Activated T-cell treated with anti-CD3 and anti-CD28 coated beads, Interleukin-2, amount 50 U/mL, for 48 hours (primary cell): Measurements from ENCODE around the gene VRK2.
A peak's percentile ranks its signal among the peaks of the same experiment; 100 is the strongest.

Experiments
- DNase-seq, 2 experiments: peaks; one replicate each; pipeline ENCODE4 v3.0.0-alpha.2; 2020

Gene VRK2

DNA sequence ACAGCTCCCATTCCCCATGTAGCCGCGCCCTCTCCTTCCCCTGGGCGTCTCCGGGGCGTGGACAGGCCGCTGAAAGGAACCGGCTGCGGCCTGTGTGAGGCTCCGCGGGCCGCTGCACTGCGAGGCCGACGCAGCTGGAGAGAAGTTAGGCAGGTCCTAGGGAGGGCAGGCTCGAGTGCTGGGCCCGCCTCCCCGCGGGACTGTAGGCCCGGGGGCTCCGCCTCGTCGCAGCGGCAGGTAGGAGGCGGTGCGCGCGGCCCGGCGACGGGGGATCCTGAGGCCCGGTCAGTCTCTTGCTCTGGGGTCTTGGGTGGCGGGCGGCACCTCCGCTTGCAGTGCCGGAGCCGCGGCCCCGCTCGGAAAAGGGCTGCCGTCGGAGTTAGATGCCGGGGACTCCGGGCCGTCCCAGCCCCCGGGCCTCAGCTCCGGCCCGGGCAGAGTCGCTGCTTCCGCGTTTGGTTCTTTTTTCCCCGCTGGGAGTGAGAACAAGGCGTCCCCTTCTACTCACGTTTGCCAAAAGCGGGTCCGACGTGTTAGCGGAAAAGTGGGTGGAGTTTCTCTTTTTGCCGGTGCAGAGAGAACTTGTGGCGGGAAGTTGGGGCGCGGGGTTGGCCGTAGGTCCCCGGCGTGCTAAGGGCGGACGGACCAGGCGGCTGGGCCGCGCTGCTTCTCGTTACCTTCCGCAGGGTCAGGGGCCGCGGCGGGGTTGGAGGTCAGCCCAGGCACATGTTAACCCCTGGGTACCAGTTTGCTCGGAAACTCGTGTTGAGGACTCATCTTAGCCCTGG, at the start of gene VRK2:
Gene VRK2, plus strand, starts transcription at position 222 of the 788 bp plus-strand sequence. CDS start 2,026 bp downstream, outside the sequence.
- DNase-seq: peak; percentile 85 to 89

DNA sequence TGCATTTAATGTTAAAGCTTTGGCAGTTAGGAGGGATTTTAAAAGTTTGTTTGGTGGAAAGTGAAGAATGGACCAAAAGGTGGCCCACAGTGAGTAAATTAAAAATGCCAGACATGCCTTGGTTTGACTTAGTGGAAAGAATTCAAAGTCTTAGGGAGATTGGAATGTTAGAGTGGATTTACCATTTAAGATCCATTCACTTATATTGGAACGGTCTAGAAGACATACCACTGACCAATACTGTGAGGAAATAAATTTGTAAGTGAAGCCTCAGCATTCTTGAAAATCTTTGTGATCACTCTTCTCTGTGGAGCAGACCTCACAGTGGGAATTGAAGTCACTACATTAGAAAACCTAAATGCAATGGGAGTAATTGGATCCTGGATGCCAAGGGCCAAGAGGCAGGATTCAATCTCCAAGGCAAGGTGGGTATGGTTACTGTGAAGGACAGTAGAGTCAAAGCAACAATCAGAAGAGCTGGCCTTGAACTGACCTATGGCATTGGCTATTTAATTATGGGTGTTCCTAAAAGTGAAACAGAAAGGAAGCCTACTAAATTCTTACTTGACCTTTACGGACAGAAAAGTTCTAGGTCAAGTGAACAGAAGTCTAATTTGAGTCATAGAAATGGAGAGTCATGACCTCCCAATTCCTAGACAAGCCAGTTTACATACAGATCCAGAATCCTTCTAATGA, 40.2 kb upstream of the VRK2 start:
- DNase-seq: no peak

DNA sequence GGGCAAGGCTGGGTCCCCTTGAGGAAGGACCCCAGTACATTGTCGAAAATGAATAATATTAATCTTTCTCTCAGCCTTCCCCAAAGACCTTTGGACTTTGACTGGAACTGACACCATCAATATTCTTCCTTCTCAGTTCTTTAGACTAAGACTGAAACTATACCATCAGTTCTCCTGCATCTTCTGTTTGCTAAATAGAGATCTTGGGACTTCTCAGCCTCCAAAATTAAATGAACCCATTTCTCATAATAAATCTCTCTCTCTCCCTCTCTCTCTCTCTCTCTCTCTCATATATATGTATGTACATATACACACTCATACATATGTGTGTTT, 39.7 kb upstream of the VRK2 start:
- DNase-seq: no peak

DNA sequence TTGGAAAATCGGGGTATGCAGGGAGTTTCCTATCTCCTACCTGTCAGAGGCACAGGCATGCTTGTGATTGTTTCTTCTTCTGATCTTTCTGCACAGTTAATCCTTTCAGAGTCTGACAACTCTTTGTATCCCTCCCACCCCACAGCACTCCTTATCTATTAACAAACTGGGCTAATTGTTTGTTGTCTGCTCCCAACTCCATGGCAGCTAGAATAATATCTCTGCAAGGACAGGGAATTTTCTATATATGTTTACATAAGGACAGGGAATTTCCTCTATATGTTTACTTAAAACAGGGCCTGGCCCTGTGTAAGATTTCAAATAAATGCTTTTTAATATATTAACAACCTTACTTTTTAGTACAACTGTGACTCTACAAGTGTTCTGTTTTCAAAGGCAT, 36.0 kb upstream of the VRK2 start:
- DNase-seq: no peak

DNA sequence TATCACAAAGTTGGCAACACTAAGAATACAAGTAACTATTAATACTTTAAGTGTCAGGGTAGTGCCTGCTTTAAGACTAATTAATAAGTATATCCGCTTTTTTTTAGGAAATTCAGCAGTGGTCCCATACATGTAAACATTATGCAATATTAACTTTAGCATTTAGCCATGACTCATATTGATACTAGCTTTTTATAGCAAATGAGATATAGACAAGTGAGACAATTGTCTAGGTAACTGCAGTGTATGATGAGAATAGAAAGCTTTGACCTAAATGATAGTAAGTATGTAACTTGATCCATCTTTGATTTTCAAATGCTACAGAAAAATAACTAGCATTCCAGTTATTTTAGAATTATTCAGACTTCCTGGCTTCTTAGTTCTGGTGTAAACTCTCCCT, 27.4 kb upstream of the VRK2 start:
- no peak for DNase-seq

DNA sequence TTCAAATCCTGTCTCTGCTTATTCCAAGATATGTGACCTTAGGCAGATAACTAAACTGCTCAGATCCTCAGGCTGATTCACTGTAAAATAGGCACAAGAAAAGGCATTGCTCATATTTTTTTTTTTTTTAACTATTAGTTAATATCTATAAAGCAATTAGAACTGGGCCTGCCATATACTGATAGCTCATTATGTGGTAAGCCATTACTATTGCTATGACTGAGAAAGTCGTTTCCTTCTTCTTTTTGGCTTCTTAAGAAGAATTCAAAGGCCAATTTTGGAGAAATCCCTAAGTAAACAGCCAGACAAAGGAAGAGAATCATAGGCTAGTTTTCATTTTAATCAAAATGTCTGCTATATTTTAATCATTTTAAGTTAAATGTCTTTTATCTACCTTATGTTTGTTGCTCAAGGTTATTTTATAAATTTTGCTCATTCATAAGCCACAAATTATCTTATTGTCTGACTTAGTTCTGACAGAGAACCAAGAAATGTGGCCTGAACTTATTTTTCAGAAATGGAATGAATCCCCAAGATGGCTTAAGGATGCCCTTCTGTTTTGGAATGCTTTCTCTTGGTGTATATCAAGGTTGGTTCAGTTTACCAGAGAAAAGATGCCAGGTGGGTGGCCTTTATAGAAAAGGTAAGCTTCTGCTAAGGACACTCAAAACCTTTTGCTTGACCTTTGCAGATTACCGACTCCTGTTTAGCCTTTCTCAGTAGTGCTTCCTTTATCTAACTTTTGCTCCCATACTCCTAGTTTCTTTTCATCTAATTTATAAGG, 21.3 kb upstream of the VRK2 start:
- no peak for DNase-seq

DNA sequence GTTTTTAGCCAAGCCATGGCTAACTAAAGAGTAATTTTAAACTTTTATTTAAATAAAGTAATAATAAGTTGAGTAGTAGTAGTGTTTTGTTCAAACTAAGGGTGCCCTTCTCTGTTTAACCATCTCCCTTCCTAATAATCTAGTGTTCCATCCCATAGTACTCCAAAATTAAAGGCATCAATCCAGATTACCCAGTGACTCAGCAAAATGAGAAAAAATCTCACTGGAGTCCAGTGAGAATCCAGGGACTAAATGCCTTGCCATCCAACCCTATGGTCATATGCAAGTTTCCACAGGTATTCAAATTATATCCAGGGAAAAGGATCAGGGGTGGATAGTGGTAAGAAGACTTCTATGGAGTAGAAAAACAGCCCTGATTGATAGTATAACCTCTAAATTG, 19.6 kb upstream of the VRK2 start:
- DNase-seq: no peak

DNA sequence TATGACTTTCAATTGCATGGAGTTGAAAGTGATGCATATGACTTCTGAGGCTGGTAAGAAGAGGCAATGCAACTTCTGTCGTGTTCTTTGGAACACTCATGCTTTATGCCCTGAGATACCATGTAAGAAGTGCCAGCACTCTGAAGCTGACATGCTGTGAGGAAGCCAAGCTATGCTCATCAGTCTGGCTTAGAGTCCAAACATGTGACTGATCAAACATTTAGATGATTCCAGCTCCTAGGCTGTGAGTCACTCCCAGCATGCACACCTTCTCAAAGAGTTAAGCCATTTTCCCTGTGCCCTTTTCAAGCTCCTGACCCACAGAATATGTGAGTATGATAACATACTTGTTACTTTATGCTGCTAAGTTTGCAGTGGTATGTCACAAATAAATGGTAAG, 15.8 kb upstream of the VRK2 start:
- no peak for DNase-seq

DNA sequence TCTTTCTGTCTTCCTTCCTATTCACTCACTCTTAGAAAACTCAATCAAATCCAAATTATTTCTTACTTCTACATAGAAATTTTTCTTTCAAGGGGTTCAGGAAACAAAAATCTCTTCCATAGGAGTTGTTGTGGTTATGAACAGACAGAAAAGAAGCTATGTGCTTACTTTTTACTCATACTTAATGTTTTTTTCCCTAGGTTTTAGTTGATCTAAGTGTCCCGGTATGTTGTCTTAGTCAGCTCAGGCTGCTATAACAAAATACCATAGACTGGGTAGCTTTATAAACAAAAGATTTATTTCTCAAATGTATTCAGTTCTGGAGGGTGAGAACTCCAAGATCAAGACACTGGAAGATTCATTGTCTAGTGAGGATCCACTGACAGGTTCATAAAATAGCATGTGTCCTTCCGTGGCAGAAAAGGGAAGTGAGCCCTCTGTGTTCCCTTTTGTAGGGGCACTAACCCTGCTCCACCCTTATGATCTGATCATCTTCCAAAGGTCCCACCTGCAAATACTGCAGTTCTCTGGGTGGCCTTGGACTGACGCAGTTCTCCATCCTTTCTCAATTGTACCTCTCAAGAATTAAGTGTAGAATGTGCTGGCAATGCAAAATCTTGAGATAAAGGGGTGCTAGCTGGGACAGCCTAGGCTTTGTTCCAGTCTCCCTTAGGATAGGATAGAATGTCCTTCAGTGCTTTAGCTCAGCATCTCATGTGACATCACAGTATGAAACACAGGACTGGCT, 14.4 kb upstream of the VRK2 start:
- DNase-seq: no peak

DNA sequence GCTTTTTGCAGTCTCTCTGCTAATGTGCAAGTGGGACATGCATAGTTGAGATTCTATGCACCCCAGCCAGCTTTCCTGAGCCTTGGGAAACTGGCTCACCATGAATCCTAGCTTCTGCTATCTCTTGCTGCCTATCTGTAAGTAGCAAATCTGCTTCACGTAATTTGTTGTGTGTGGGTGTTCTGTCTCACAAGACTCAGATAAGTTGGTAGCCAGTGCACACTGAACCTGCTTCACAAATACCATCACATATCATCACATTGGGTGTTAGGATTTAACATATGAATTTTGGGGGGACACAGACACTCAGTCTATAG, 13.9 kb upstream of the VRK2 start:
- DNase-seq: no peak

DNA sequence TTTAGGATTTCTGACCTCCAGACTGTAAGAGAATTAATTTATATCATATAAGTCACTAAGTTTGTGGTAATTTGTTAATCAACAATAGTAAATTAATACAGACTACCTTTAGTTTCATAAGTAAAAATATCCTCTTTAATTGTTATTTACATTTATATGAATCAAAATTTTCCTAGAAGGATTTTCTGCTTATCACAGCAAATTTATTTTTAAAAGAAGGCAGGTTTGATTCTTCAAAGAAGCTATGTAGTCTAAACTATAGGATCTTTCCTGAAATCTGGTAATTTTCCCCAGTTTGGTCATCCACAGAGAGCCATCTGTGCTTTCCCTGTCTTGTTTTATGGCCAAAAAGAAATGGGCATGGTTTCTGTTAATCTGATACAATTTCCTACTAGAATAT, 13.1 kb upstream of the VRK2 start:
- DNase-seq: no peak

DNA sequence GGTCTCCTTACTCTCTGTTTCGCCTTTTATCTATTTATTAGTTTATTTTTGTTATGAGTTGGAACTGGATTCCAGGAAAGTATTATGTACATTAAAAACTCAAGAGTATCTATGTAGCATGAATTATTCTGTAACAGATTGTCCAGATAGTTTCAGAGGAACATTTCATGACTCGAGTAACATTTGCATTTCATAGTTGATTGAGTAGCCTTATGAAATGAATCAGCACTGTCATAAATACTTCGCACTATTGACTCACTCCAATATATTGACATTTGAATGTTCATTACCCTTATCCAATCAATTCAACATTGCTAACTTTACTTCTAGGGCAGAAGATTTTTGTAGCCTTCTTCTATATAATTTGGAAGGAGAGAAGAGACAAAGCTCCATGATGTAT, 11.3 kb upstream of the VRK2 start:
- DNase-seq: no peak

DNA sequence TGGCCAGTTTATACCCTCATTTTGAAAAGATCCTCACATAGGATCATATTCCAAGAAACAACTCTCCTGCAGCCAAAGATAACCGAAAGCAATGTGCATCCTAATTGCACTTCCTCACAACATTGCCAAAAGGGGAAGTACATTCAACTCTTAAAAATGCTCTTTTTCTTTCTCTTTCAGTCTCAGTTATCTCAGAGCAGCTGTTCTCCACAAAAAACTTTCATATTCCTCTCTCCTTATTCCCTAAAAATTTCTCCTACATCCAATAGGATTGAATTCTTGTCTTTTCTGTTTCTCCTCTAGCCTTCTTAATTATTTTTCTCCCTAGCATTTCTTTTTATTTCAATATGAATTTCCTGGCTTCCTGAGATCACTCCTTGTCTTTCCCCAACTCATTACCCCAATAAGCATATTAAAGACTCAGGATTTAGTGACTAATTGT, 7.4 kb upstream of the VRK2 start:
- no peak for DNase-seq

DNA sequence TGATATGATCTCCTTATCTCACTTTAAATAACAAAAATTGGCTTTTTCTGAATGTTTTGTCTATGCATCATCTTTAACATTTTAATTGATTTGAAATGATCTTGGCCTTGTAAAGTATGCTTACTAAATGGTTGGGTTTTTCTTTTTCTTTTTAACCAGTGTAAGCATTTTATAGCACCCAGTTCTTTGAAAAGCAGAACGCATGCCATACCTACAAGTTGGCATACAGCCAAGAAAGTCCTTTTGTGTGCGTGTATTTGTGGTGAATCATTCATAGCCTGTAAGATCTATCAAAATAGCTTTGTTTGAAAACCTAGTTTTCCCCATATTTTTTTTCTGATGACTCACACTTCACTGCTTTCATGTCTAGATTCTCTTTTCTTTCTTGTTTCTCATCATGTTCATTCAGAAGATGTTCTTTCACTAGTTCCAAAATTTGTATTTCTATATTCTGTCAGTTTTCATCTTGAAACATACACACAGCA, 4.1 kb upstream of the VRK2 start:
- DNase-seq: no peak

DNA sequence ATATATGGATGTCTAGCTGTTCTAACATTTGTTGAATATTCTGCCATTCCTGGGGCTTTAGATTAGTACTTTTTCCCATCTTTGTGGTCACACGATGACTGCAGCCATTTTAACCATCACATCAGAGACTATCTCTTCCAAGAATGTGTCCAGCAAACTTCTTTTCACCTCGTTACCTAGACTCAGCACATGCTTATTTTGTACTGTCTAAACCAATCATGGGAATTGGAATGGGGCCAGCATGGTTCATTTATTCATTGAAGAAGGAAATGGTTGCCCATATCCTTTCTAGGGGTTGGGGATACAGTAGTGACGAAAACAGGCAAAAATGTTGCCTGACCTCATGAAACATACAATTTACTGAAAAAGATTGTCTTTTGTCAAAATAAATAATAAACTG, 2.5 kb upstream of the VRK2 start:
- no peak for DNase-seq

DNA sequence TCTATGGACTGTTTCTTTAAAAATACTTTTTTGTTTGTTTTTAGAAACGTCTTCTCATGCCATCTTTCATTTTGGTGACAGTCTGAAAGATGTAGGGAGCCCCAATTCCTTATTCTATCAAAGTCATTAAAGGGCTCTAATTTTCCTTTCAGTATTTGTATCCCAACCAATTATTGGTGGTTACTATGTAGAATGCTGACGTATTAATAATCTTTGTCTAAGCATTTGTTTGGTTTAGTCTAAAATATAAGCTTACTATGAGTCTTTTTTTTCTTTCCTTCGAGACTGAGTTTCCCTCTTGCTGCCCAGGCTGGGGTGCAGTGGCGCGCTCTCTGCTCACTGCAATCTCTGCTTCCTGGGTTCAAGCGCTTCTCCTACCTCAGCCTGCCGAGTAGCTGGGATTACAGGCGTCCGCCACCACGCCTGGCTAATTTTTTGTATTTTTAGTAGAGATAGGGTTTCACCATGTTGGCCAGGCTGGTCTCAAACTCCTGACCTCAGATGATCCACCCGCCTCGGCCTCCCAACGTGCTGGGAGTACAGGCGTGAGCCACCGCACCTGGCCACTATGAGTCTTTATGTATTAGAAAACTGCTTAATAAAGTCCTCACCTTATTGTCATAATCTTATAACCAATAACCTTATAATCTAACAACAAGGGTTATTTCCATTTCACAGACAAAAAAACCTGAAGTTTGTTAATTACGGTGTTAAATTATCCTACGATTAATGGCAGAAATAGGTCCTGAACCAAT, 849 bp upstream of the VRK2 start:
- DNase-seq: peak; percentile 21 to 22

DNA sequence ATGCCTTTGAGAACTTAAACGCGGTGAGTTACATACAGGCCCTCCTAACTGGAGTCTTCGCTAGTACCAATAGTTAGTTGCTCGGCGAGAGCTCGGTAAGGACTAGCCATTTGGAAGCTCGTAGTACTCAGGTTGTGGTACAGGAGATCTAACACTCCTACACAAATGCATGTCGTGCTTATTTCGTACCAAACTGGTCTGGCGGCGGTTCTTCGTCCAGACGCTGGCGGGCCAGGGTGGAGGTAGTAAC, 346 bp upstream of the VRK2 start:
- DNase-seq: no peak

DNA sequence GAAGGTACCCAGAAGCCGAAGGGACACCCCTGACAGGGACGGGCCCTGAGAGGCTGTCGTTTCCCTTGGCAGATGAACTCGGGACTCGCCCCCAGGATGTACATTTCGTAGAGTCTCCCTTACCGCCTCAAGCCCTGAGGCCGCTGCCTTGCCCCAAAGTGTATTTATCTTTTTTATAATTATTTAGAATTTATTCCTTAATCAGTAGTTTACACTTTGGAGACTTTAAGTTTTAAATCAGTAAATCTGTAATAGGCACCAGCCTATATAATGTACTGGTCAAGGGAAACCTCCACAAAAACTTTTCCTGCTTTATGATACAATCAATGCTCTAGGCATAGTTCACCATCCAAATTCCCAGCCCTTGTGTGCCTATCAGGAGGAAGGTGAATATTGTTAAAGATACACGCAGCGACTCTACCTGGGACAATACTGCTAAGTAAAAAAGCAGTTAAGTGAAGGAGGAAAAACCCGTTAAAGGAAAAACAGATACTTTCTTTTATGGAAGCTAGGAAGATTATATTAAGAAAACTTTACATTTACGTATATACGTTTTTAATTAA, 848 bp downstream of the VRK2 start:
- DNase-seq: no peak

DNA sequence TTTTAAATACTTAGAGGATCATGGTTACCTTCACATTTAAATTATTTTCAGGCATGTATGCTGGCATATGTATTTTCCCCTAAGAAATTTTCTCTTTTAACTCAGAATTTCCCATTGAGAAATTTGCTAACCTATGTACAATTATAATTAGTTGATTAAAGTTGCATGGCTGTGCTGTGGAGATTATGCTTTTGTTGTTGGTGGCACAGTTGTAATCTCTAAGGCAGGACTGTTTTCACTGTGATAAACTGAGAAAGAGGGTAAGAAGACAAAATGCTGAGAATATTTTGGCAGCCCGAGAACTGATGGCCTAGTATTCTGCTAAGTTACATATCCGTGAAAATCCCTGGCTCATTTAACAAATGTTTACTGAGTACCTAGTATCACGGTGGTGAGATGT, 1.4 kb downstream of the VRK2 start:
- no peak for DNase-seq

DNA sequence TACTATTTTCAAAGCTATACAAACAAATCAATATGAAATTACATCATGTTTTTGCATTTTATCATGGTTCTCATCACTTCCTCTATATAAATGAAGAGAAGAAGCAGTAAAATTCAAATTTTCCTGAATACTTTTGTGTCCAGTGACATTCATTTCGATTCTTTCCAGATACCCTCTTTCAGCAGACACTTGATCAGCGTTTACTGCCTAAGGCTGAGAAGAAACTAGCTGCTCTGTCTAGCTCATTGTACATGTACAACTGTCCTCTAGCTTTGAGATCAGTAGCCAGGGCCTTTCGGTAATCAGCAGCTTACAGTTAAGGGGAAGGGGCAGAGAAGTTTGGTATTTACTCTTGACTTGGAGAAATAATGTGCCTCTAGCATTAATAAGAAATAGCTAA, 4.8 kb downstream of the VRK2 start:
- DNase-seq: no peak

DNA sequence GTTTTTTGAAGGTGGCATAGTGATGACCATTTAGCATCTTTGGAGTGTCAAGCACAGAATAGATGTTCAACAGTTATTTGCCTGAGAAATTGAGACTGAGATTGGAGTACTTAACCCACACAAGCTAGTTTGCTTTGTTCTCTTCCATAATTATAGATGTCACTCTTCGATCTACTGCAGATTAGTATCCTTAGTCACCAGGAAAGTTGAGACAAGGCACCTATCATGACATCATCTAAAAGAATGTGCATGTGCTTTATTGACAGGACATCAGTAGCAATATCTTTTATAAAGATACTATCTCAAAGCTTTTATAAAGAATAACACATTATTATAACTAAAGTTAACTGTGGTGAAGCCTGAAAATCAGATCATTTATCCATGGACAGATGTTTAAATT, 6.4 kb downstream of the VRK2 start:
- DNase-seq: no peak

DNA sequence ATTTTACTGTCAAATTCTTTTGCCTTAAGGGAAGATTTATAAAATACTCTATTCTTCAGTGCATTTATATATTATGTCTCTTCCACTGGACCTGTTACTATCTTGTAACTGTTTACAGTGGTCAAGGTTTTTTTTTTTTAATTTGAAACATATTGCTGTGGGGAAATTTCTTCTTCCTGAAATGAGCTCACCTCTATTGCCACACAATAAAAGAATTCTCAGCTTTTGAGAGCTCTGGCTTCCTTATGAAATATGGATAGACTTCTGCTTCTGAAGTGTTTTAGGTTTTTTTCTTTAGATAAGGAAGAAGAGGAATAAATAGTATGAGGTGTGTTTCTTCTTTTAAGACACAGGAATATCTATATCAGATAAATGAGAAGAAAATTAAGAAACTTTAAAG, 7.7 kb downstream of the VRK2 start:
- no peak for DNase-seq
